HepG2 (cell line): Measurements from ENCODE around the gene NATD1. TPM values are rescaled to one million over a fixed set of nuclear protein-coding genes. Genes with fewer than 3 reads are reported as not detected.

Experiments used
- ARNTL ChIP-seq: sonication (generic); formaldehyde crosslinking; IDR thresholded peaks from 2 replicates; pipeline ENCODE4 v1.4.0; 2020; ENCODE audit warnings: mild to moderate bottlenecking, missing genetic modification reagents
- CCDC6 ChIP-seq: sonication (generic); formaldehyde crosslinking; IDR thresholded peaks from 2 replicates; pipeline ENCODE4 v1.8.1; 2022; ENCODE audit warnings: mild to moderate bottlenecking, missing genetic modification reagents, moderate library complexity
- DR1 ChIP-seq: sonication (generic); formaldehyde crosslinking; IDR thresholded peaks from 2 replicates; pipeline ENCODE4 v1.8.0; 2021; ENCODE audit warnings: mild to moderate bottlenecking, missing genetic modification reagents, inconsistent platforms
- ERF ChIP-seq: IDR thresholded peaks from 2 replicates; pipeline ENCODE4 v1.6.1; 2018; ENCODE audit warnings: missing biosample characterization, missing genetic modification reagents
- FOXA3 ChIP-seq: IDR thresholded peaks from 2 replicates; pipeline ENCODE4 v1.6.1; 2016; ENCODE audit warnings: missing genetic modification reagents, missing compliant biosample characterization
- FOXO1 ChIP-seq: sonication (generic); formaldehyde crosslinking; IDR thresholded peaks from 2 replicates; pipeline ENCODE4 v1.4.0; 2020; ENCODE audit warnings: missing genetic modification reagents
- FOXP4 ChIP-seq: sonication (generic); formaldehyde crosslinking; IDR thresholded peaks from 2 replicates; pipeline ENCODE4 v1.4.0; 2020; ENCODE audit warnings: missing genetic modification reagents
- HCFC1 ChIP-seq: fragments of 150-350 bp; IDR thresholded peaks from 2 replicates; pipeline ENCODE4 v1.6.1; 2014; ENCODE audit warnings: low read depth, low read length
- HNRNPH1 ChIP-seq: fragments of 200-400 bp; formaldehyde crosslinking; optimal IDR thresholded peaks from 2 replicates; pipeline ENCODE3; 2017; ENCODE audit warnings: mild to moderate bottlenecking, low read depth, low read length
- HNRNPK ChIP-seq: fragments of 200-400 bp; formaldehyde crosslinking; IDR thresholded peaks from 2 replicates; pipeline ENCODE4 v1.6.1; 2018; ENCODE audit warnings: low read length, low read depth, moderate library complexity, mild to moderate bottlenecking; ENCODE audit not compliant: poor library complexity, severe bottlenecking
- PHF20 ChIP-seq: sonication (generic); formaldehyde crosslinking; IDR thresholded peaks from 2 replicates; pipeline ENCODE4 v1.5.0; 2020; ENCODE audit warnings: mild to moderate bottlenecking, missing genetic modification reagents
- PHF21A ChIP-seq: sonication (generic); formaldehyde crosslinking; IDR thresholded peaks from 2 replicates; pipeline ENCODE4 v1.5.0; 2020; ENCODE audit warnings: mild to moderate bottlenecking, missing genetic modification reagents
- PTBP1 ChIP-seq: fragments of 200-400 bp; formaldehyde crosslinking; IDR thresholded peaks from 2 replicates; pipeline ENCODE4 v1.6.1; 2018; ENCODE audit warnings: low read length, low read depth; ENCODE audit not compliant: poor library complexity, severe bottlenecking
- SRY ChIP-seq: sonication (generic); formaldehyde crosslinking; IDR thresholded peaks from 2 replicates; pipeline ENCODE4 v1.8.0; 2022; ENCODE audit warnings: mild to moderate bottlenecking, missing genetic modification reagents
- ZNF33A ChIP-seq: sonication (generic); formaldehyde crosslinking; IDR thresholded peaks from 2 replicates; pipeline ENCODE4 v1.5.1; 2020; ENCODE audit warnings: missing genetic modification reagents, mild to moderate bottlenecking, moderate library complexity, borderline replicate concordance
- ZNF552 ChIP-seq: sonication (generic); formaldehyde crosslinking; IDR thresholded peaks from 2 replicates; pipeline ENCODE4 v1.9.0; 2022; ENCODE audit warnings: missing genetic modification reagents, mild to moderate bottlenecking, borderline replicate concordance
- ZNF7 ChIP-seq: IDR thresholded peaks from 2 replicates; pipeline ENCODE4 v1.6.1; 2016; ENCODE audit warnings: missing biosample characterization, missing genetic modification reagents
- ZNF777 ChIP-seq: sonication (generic); formaldehyde crosslinking; IDR thresholded peaks from 2 replicates; pipeline ENCODE4 v1.4.0; 2020; ENCODE audit warnings: missing genetic modification reagents
- ZSCAN25 ChIP-seq: sonication (generic); formaldehyde crosslinking; IDR thresholded peaks from 2 replicates; pipeline ENCODE4 v1.8.0; 2022; ENCODE audit warnings: mild to moderate bottlenecking, missing genetic modification reagents
- polyA plus RNA-seq, 8 experiments: library from polyadenylated mRNA; depleted of rRNA in 3 of 8; stranded (reverse) in 7 of 8; unstranded in 1 of 8; fragments of >200 nt; fragmentation: Illumina TruSeq in 4 of 8; extraction: Trizol in 4 of 8; gene quantifications; 2 replicates each; pipeline versions ENCODE4 v1.2.1 to v1.2.3, GENCODE V29; 2011 to 2016; ENCODE audit warnings: low read depth in 4 of 8, missing spikeins in 1 of 8, mixed read lengths in 1 of 8; ENCODE audit not compliant: insufficient read depth in 1 of 8
- total RNA-seq, 5 experiments: library from RNA; depleted of rRNA; stranded (reverse); fragments of >200 nt; fragmentation: Illumina TruSeq; extraction: Trizol; gene quantifications; 2 replicates each; pipeline ENCODE4 v1.2.3, GENCODE V29; 2016; ENCODE audit warnings: low read depth in 1 of 5
- TF ChIP-seq, protein P1 (sequence below), 2 experiments: sonication (generic) in 1 of 2; formaldehyde crosslinking in 1 of 2; IDR thresholded peaks; 2 replicates each; pipeline versions ENCODE4 v1.6.1 to v1.9.0; 2014 to 2022; ENCODE audit warnings: antibody characterized with exemption in 1 of 2, borderline replicate concordance in 1 of 2, inconsistent platforms in 1 of 2, low read depth in 1 of 2, missing genetic modification reagents in 1 of 2

Gene NATD1
- total and polyA plus RNA-seq, 2 of the 13 experiments (the other 11 are each of a cell fraction or from before 2014, with no cell fraction given), result 0.31 to 2.3 TPM

- TF ChIP-seq, protein P1, sequence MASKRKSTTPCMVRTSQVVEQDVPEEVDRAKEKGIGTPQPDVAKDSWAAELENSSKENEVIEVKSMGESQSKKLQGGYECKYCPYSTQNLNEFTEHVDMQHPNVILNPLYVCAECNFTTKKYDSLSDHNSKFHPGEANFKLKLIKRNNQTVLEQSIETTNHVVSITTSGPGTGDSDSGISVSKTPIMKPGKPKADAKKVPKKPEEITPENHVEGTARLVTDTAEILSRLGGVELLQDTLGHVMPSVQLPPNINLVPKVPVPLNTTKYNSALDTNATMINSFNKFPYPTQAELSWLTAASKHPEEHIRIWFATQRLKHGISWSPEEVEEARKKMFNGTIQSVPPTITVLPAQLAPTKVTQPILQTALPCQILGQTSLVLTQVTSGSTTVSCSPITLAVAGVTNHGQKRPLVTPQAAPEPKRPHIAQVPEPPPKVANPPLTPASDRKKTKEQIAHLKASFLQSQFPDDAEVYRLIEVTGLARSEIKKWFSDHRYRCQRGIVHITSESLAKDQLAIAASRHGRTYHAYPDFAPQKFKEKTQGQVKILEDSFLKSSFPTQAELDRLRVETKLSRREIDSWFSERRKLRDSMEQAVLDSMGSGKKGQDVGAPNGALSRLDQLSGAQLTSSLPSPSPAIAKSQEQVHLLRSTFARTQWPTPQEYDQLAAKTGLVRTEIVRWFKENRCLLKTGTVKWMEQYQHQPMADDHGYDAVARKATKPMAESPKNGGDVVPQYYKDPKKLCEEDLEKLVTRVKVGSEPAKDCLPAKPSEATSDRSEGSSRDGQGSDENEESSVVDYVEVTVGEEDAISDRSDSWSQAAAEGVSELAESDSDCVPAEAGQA (IDR thresholded peaks at IDR 0.05; ENCODE audit: low read depth), result no peak
- TF ChIP-seq, protein P1 (CRISPR knock-in tag; IDR thresholded peaks at IDR 0.05; ENCODE audit: borderline replicate concordance), result peak; percentile 65; the same call in 1 of the 2 replicates
- TF ChIP-seq SRY (CRISPR knock-in tag) (no peak), ZSCAN25 (CRISPR knock-in tag) (no peak), ZNF7 (CRISPR knock-in tag) (no peak), HCFC1 (no peak), ZNF33A (no peak), PHF21A (peak; percentile 52; the same call in 1 of the 2 replicates), ZNF777 (CRISPR knock-in tag) (peak; percentile 51), HNRNPH1 (no peak), HNRNPK (peak; percentile 39), CCDC6 (CRISPR knock-in tag) (no peak), ERF (CRISPR knock-in tag) (0 out of 2 replicates have a peak, but pooled peaks have one; percentile 28), PTBP1 (no peak), ARNTL (CRISPR knock-in tag) (peak; percentile 72; the same call in 1 of the 2 replicates), FOXO1 (CRISPR knock-in tag) (peak; percentile 41; the same call in 1 of the 2 replicates), ZNF552 (CRISPR knock-in tag) (no peak), DR1 (peak; percentile 56), FOXP4 (CRISPR knock-in tag) (no peak), PHF20 (peak; percentile 30; the same call in 1 of the 2 replicates), FOXA3 (no peak)
Measured at GRCh38 chr17:21275579-21276263, 22.5 kb upstream of the NATD1 start (continued).
